K562 (cell line): ENCODE measurements around the gene DHTKD1. TPM values are rescaled to one million over a fixed set of nuclear protein-coding genes. Genes with fewer than 3 reads are reported as not detected.

Experiments
- CHD1 ChIP-seq: fragments of 200-600 bp; sonication (generic); IDR thresholded peaks from one replicate; pipeline ENCODE4 v1.6.1; 2012; ENCODE audit warnings: mild to moderate bottlenecking, moderate library complexity, low read length, inconsistent platforms
- CTBP1 ChIP-seq: fragments of 450-650 bp; IDR thresholded peaks from 2 replicates; pipeline ENCODE4 v1.6.1; 2016; ENCODE audit warnings: borderline replicate concordance
- GTF2B ChIP-seq: IDR thresholded peaks from 2 replicates; pipeline ENCODE4 v1.6.1; 2011; ENCODE audit not compliant: insufficient read length; ENCODE audit errors: extremely low read depth
- MAFF ChIP-seq: IDR thresholded peaks from 2 replicates; pipeline ENCODE4 v1.6.1; 2012; ENCODE audit warnings: low read length, improper control_type of control experiment
- NR4A1 ChIP-seq, 2 experiments: fragments of 250-450 bp in 1 of 2; fragments of 450-650 bp in 1 of 2; sonication (Bioruptor Pico) in 1 of 2; IDR thresholded peaks; 2 replicates each; pipeline versions ENCODE4 v1.4.0 to v1.6.1; 2016 to 2020; ENCODE audit warnings: mild to moderate bottlenecking in 2 of 2, missing compliant biosample characterization in 1 of 2, missing genetic modification characterization in 1 of 2, moderate library complexity in 1 of 2
- OTX1 ChIP-seq: fragments of 450-650 bp; formaldehyde crosslinking; IDR thresholded peaks from 2 replicates; pipeline ENCODE4 v1.4.0; 2022; ENCODE audit warnings: mild to moderate bottlenecking
- PBX2 ChIP-seq, 2 experiments: IDR thresholded peaks in 1 of 2; conservative IDR thresholded peaks in 1 of 2; 2 replicates each; pipeline ENCODE4 v1.6.1; 2016; ENCODE audit warnings: low read depth in 2 of 2, mild to moderate bottlenecking in 1 of 2, missing compliant biosample characterization in 1 of 2, missing genetic modification characterization in 1 of 2, moderate library complexity in 1 of 2
- RBM17 ChIP-seq: fragments of 200-400 bp; formaldehyde crosslinking; IDR thresholded peaks from 2 replicates; pipeline ENCODE4 v1.6.1; 2017; ENCODE audit warnings: low read depth, mild to moderate bottlenecking, low read length, borderline replicate concordance
- RREB1 ChIP-seq: fragments of 250-450 bp; sonication (Bioruptor Pico); IDR thresholded peaks from 2 replicates; pipeline ENCODE4 v1.4.0; 2020
- WHSC1 ChIP-seq: IDR thresholded peaks from one replicate; pipeline ENCODE4 v1.6.1; 2012; ENCODE audit warnings: low read length, control low read depth, inconsistent platforms
- ZBTB49 ChIP-seq: sonication (generic); formaldehyde crosslinking; IDR thresholded peaks from 2 replicates; pipeline ENCODE4 v1.8.0; 2022; ENCODE audit warnings: missing genetic modification reagents, mild to moderate bottlenecking, borderline replicate concordance
- ZC3H11A ChIP-seq: IDR thresholded peaks from 2 replicates; pipeline ENCODE4 v1.6.1; 2012; ENCODE audit warnings: low read depth, low read length, improper control_type of control experiment
- ZNF217 ChIP-seq: sonication (generic); formaldehyde crosslinking; IDR thresholded peaks from 2 replicates; pipeline ENCODE4 v1.8.0; 2022; ENCODE audit warnings: mild to moderate bottlenecking, missing genetic modification reagents
- ZNF77 ChIP-seq: fragments of 250-450 bp; sonication (Bioruptor Pico); IDR thresholded peaks from 2 replicates; pipeline ENCODE4 v1.5.0; 2020
- polyA plus RNA-seq, 8 experiments: library from polyadenylated mRNA; depleted of rRNA in 4 of 8; stranded (reverse) in 5 of 8; unstranded in 3 of 8; fragments of >200 nt; fragmentation: Nextera tagmentation in 2 of 8; fragmentation: Illumina TruSeq in 1 of 8; extraction: Ambion mirVana in 2 of 8; extraction: Trizol in 1 of 8; gene quantifications; 2 replicates each; pipeline versions ENCODE4 v1.2.1 to v1.2.3, GENCODE V29; 2011 to 2014; ENCODE audit warnings: inconsistent platforms in 1 of 8, missing spikeins in 1 of 8
- total RNA-seq, 7 experiments: library from RNA; depleted of rRNA in 6 of 7; stranded (reverse); fragments of >200 nt in 6 of 7; fragmentation: Illumina TruSeq in 2 of 7; extraction: Trizol in 2 of 7; gene quantifications; 2 replicates each; pipeline versions ENCODE4 v1.2.1 to v1.2.3, GENCODE V29; 2011 to 2021; ENCODE audit warnings: low replicate concordance in 1 of 7

Gene DHTKD1
- total and polyA plus RNA-seq, 9 of the 15 experiments (the other 6 are each of a cell fraction or from before 2014, with no cell fraction given) = 3.1 to 19.7 (median 6.8) TPM

GRCh38 chr10:12129222-12130111 lies 60.7 kb downstream of the DHTKD1 start, which contains the start of gene SEC61A2 (continued):
- TF ChIP-seq GTF2B (no peak), CTBP1 (peak; percentile 66), OTX1 (no peak), MAFF (no peak), WHSC1 (no peak), RREB1 (CRISPR knock-in tag) (peak; percentile 35; the same call in 1 of the 2 replicates), ZNF77 (CRISPR knock-in tag) (no peak), RBM17 (no peak), ZNF217 (CRISPR knock-in tag) (no peak), CHD1 (no peak), PBX2 (CRISPR knock-in tag; IDR thresholded peaks at IDR 0.05; ENCODE audit: low read depth) (no peak), PBX2 (tag; conservative IDR thresholded peaks at IDR 0.05; ENCODE audit: low read depth) (no peak), NR4A1 (CRISPR knock-in tag; IDR thresholded peaks at IDR 0.05) (no peak), NR4A1 (tag; IDR thresholded peaks at IDR 0.05) (no peak), ZC3H11A (no peak), ZBTB49 (no peak)
